HepG2 (cell line): ENCODE results near the gene UCKL1. TPM values are rescaled to one million over a fixed set of nuclear protein-coding genes. Genes with fewer than 3 reads are reported as not detected.

Experiments used
- ARNT2 ChIP-seq: sonication (generic); formaldehyde crosslinking; IDR thresholded peaks from 2 replicates; pipeline ENCODE4 v1.8.0; 2022; ENCODE audit warnings: mild to moderate bottlenecking, low read depth, missing genetic modification reagents, moderate library complexity
- ATF5 ChIP-seq: sonication (generic); formaldehyde crosslinking; IDR thresholded peaks from 2 replicates; pipeline ENCODE4 v1.4.0; 2020; ENCODE audit warnings: mild to moderate bottlenecking, low read depth, missing genetic modification reagents
- EP300 ChIP-seq, 3 experiments: sonication (generic) in 1 of 3; formaldehyde crosslinking in 1 of 3; IDR thresholded peaks; 2 replicates each; pipeline versions ENCODE4 v1.5.1 to v1.6.1; 2011 to 2020; ENCODE audit warnings: low read depth in 2 of 3, low read length in 2 of 3, borderline replicate concordance in 1 of 3, improper control_type of control experiment in 1 of 3, mild to moderate bottlenecking in 1 of 3, missing genetic modification reagents in 1 of 3, moderate library complexity in 1 of 3
- KLF13 ChIP-seq: sonication (generic); formaldehyde crosslinking; IDR thresholded peaks from 2 replicates; pipeline ENCODE4 v1.4.0; 2020; ENCODE audit warnings: mild to moderate bottlenecking, missing genetic modification reagents
- KLF16 ChIP-seq, 2 experiments: sonication (generic) in 1 of 2; formaldehyde crosslinking in 1 of 2; IDR thresholded peaks; 2 replicates each; pipeline versions ENCODE4 v1.6.1 to v1.8.0; 2016 to 2023; ENCODE audit warnings: missing genetic modification reagents in 2 of 2, missing compliant biosample characterization in 1 of 2
- LRRFIP1 ChIP-seq: sonication (generic); formaldehyde crosslinking; conservative IDR thresholded peaks from 2 replicates; pipeline ENCODE4 v1.4.0; 2020; ENCODE audit warnings: missing genetic modification reagents
- MAZ ChIP-seq, 2 experiments: sonication (generic) in 1 of 2; formaldehyde crosslinking in 1 of 2; IDR thresholded peaks; 2 replicates each; pipeline versions ENCODE4 v1.5.0 to v1.6.1; 2012 to 2020; ENCODE audit warnings: low read depth in 2 of 2, mild to moderate bottlenecking in 2 of 2, borderline replicate concordance in 1 of 2, improper control_type of control experiment in 1 of 2, low read length in 1 of 2, missing genetic modification reagents in 1 of 2, moderate library complexity in 1 of 2
- MLX ChIP-seq: IDR thresholded peaks from 2 replicates; pipeline ENCODE4 v1.6.1; 2016
- NFRKB ChIP-seq: fragments of 450-650 bp; IDR thresholded peaks from 2 replicates; pipeline ENCODE4 v1.6.1; 2017
- NKX3-1 ChIP-seq: sonication (generic); formaldehyde crosslinking; IDR thresholded peaks from 2 replicates; pipeline ENCODE4 v1.5.0; 2020; ENCODE audit warnings: missing genetic modification reagents
- NR1H2 ChIP-seq: sonication (generic); formaldehyde crosslinking; IDR thresholded peaks from 2 replicates; pipeline ENCODE4 v1.8.1; 2022; ENCODE audit warnings: low read depth, missing genetic modification reagents, borderline replicate concordance
- PAX8 ChIP-seq: sonication (generic); formaldehyde crosslinking; IDR thresholded peaks from 2 replicates; pipeline ENCODE4 v1.8.0; 2022; ENCODE audit warnings: mild to moderate bottlenecking, missing genetic modification reagents, borderline replicate concordance
- PPARG ChIP-seq: conservative IDR thresholded peaks from 2 replicates; pipeline ENCODE4 v1.6.1; 2016; ENCODE audit warnings: missing biosample characterization, missing genetic modification reagents
- RFXANK ChIP-seq: IDR thresholded peaks from 2 replicates; pipeline ENCODE4 v1.6.1; 2016
- SMARCE1 ChIP-seq: fragments of 450-650 bp; IDR thresholded peaks from 2 replicates; pipeline ENCODE4 v1.6.1; 2017; ENCODE audit warnings: borderline replicate concordance
- SRF ChIP-seq: IDR thresholded peaks from 2 replicates; pipeline ENCODE4 v1.6.1; 2011; ENCODE audit warnings: mild to moderate bottlenecking, low read depth, low read length, moderate library complexity
- TEAD2 ChIP-seq: sonication (generic); formaldehyde crosslinking; IDR thresholded peaks from 2 replicates; pipeline ENCODE4 v1.9.0; 2021; ENCODE audit warnings: missing genetic modification reagents
- TRIM24 ChIP-seq: sonication (generic); formaldehyde crosslinking; IDR thresholded peaks from 2 replicates; pipeline ENCODE4 v1.8.0; 2022; ENCODE audit warnings: mild to moderate bottlenecking, missing genetic modification reagents
- ZFY ChIP-seq: sonication (generic); formaldehyde crosslinking; IDR thresholded peaks from 2 replicates; pipeline ENCODE4 v1.4.0; 2020; ENCODE audit warnings: missing genetic modification reagents
- ZNF20 ChIP-seq: sonication (generic); formaldehyde crosslinking; IDR thresholded peaks from 2 replicates; pipeline ENCODE4 v1.4.0; 2020; ENCODE audit warnings: mild to moderate bottlenecking, moderate library complexity, missing genetic modification reagents
- ZNF33A ChIP-seq: sonication (generic); formaldehyde crosslinking; IDR thresholded peaks from 2 replicates; pipeline ENCODE4 v1.5.1; 2020; ENCODE audit warnings: missing genetic modification reagents, mild to moderate bottlenecking, moderate library complexity, borderline replicate concordance
- ZSCAN5A ChIP-seq: sonication (generic); formaldehyde crosslinking; IDR thresholded peaks from 2 replicates; pipeline ENCODE4 v1.8.0; 2022; ENCODE audit warnings: mild to moderate bottlenecking, missing genetic modification reagents, borderline replicate concordance
- polyA plus RNA-seq, 8 experiments: library from polyadenylated mRNA; depleted of rRNA in 3 of 8; stranded (reverse) in 7 of 8; unstranded in 1 of 8; fragments of >200 nt; fragmentation: Illumina TruSeq in 4 of 8; extraction: Trizol in 4 of 8; gene quantifications; 2 replicates each; pipeline versions ENCODE4 v1.2.1 to v1.2.3, GENCODE V29; 2011 to 2016; ENCODE audit warnings: low read depth in 4 of 8, missing spikeins in 1 of 8, mixed read lengths in 1 of 8; ENCODE audit not compliant: insufficient read depth in 1 of 8
- total RNA-seq, 5 experiments: library from RNA; depleted of rRNA; stranded (reverse); fragments of >200 nt; fragmentation: Illumina TruSeq; extraction: Trizol; gene quantifications; 2 replicates each; pipeline ENCODE4 v1.2.3, GENCODE V29; 2016; ENCODE audit warnings: low read depth in 1 of 5

Gene UCKL1
- total and polyA plus RNA-seq, 2 of the 13 experiments (the other 11 are each of a cell fraction or from before 2014, with no cell fraction given), result 50.2 to 126 TPM

- no peak for TF ChIP-seq ATF5 (CRISPR knock-in tag)
- no peak for TF ChIP-seq TEAD2 (CRISPR knock-in tag)
- no peak for TF ChIP-seq NFRKB
- 0 out of 2 replicates have a peak, but pooled peaks have one; percentile 56 for TF ChIP-seq LRRFIP1 (CRISPR knock-in tag)
- TF ChIP-seq PPARG (CRISPR knock-in tag), result peak; percentile 26; the same call in 1 of the 2 replicates
- no peak for TF ChIP-seq RFXANK (CRISPR knock-in tag)
- TF ChIP-seq PAX8 (CRISPR knock-in tag), result no peak; the same call in 1 of the 2 replicates
- peak in 1 of 2 experiments; percentile 88; a peak in 2 of 4 replicates for TF ChIP-seq KLF16 (CRISPR knock-in tag; IDR thresholded peaks at IDR 0.05)
- TF ChIP-seq EP300 (IDR thresholded peaks at IDR 0.05; ENCODE audit: low read depth in 2 of 2, low read length in 2 of 2), result no peak; a peak in 1 of 4 replicates
- 0 out of 2 replicates have a peak, but pooled peaks have one; percentile 37 for TF ChIP-seq EP300 (CRISPR knock-in tag; IDR thresholded peaks at IDR 0.05; ENCODE audit: borderline replicate concordance)
- TF ChIP-seq MLX, result peak; percentile 44; the same call in 1 of the 2 replicates
- no peak for TF ChIP-seq MAZ (IDR thresholded peaks at IDR 0.05; ENCODE audit: borderline replicate concordance, low read depth, low read length)
- TF ChIP-seq MAZ (CRISPR knock-in tag; IDR thresholded peaks at IDR 0.05; ENCODE audit: low read depth), result peak; percentile 84; the same call in 1 of the 2 replicates
- TF ChIP-seq NR1H2 (CRISPR knock-in tag), result no peak
- no peak for TF ChIP-seq SRF
- TF ChIP-seq ZSCAN5A (CRISPR knock-in tag), result no peak
- TF ChIP-seq TRIM24 (CRISPR knock-in tag), result no peak
- TF ChIP-seq ARNT2 (CRISPR knock-in tag), result peak; percentile 46; the same call in 1 of the 2 replicates
- TF ChIP-seq ZNF20 (CRISPR knock-in tag), result no peak
- TF ChIP-seq ZFY (CRISPR knock-in tag), result peak; percentile 88
- TF ChIP-seq SMARCE1, result no peak
- TF ChIP-seq ZNF33A (CRISPR knock-in tag), result 0 out of 2 replicates have a peak, but pooled peaks have one; percentile 7
- TF ChIP-seq NKX3-1 (CRISPR knock-in tag), result peak; percentile 68; the same call in 1 of the 2 replicates
- TF ChIP-seq KLF13 (CRISPR knock-in tag), result 0 out of 2 replicates have a peak, but pooled peaks have one; percentile 14
Observed at GRCh38 chr20:63957004-63957689, 931 bp upstream of the UCKL1 start (continued).
